Urinary bladder (tissue), 4 donors: ENCODE data around the gene CYRIA. TPM values are rescaled to one million over a fixed set of nuclear protein-coding genes. Genes with fewer than 3 reads are reported as not detected.

Source experiments
- DNase-seq: peaks from one replicate; pipeline ENCODE4 v3.0.0-alpha.2; 2015; ENCODE audit errors: extremely low spot score
- H3K27ac ChIP-seq: one replicate; pipeline ENCODE4 v1.5.1; 2013; ENCODE audit warnings: low read depth, mild to moderate bottlenecking, moderate library complexity
- H3K36me3 ChIP-seq: one replicate; pipeline ENCODE4 v1.6.1; 2013; ENCODE audit warnings: mild to moderate bottlenecking, moderate library complexity; ENCODE audit not compliant: insufficient read depth
- H3K4me1 ChIP-seq: one replicate; pipeline ENCODE4 v1.6.1; 2013; ENCODE audit warnings: mild to moderate bottlenecking, moderate library complexity; ENCODE audit not compliant: insufficient read depth
- H3K4me3 ChIP-seq: one replicate; pipeline ENCODE4 v1.5.1; 2013; ENCODE audit warnings: low read depth, low read length
- WGBS: extraction: QIAGEN DNeasy Blood & Tissue Kit; methylation state at CpG from one replicate; pipeline ENCODE4 v1.1.7; 2013; 5-methylcytosine and 5-hydroxymethylcytosine counted together
- polyA plus RNA-seq: library from polyadenylated mRNA; stranded (reverse); fragments of 200-250 nt; gene quantifications from one replicate; pipeline ENCODE4 v1.2.3, GENCODE V29; 2013
- total RNA-seq: library from RNA; depleted of rRNA; stranded (reverse); fragments of >200 nt; gene quantifications from one replicate; pipeline ENCODE4 v1.2.3, GENCODE V29; 2014
- donor health status: healthy with polysubstance abuse.
- donor health status: healthy.

CYRIA gene
- total and polyA plus RNA-seq, 2 donors, result 7.9 to 10.5 TPM

- WGBS, result 52% methylated on average over 1 of the region's 1 CpG
- Histone ChIP-seq H3K4me3 (no peak overlapping the region), H3K4me1 (peaks cover 2% of the 10 kb centered on the region), H3K36me3 (no peaks in the 10 kb centered on the region), H3K27ac (no peak overlapping the region)
- DNase-seq, result no peak
Observed at GRCh38 chr2:16624436-16624780, 41.2 kb downstream of the CYRIA start.

- Histone ChIP-seq H3K36me3 (no peaks in the 10 kb centered on the region), H3K27ac (no peak overlapping the region), H3K4me3 (no peak overlapping the region), H3K4me1 (peaks cover 2% of the 10 kb centered on the region)
- 75% methylated on average over 5 of the region's 5 CpGs for WGBS
- DNase-seq, result no peak
Observed at GRCh38 chr2:16623564-16624435, 41.8 kb downstream of the CYRIA start.

- Histone ChIP-seq H3K36me3 (no peaks in the 10 kb centered on the region), H3K4me1 (peaks cover 2% of the 10 kb centered on the region)
Observed at GRCh38 chr2:16623031-16623430, 42.6 kb downstream of the CYRIA start.

GRCh38 chr2:16622399-16622968 is 43.1 kb downstream of the CYRIA start:
- WGBS, result 79% methylated on average over 4 of the region's 4 CpGs
- no peaks in the 10 kb centered on the region for H3K36me3 ChIP-seq
- peaks cover 2% of the 10 kb centered on the region for H3K4me1 ChIP-seq
- DNase-seq, result no peak
- no peak overlapping the region for H3K4me3 ChIP-seq
- H3K27ac ChIP-seq, result no peak overlapping the region

More at GRCh38 chr2:16623031-16623430, 42.6 kb downstream of the CYRIA start:
- Histone ChIP-seq H3K27ac (no peak overlapping the region), H3K4me3 (no peak overlapping the region)
- WGBS, result 91% methylated on average over 6 of the region's 6 CpGs
- DNase-seq, result no peak

GRCh38 chr2:16621316-16621715 is 44.3 kb downstream of the CYRIA start:
- H3K27ac ChIP-seq, result no peak overlapping the region
- H3K36me3 ChIP-seq, result no peaks in the 10 kb centered on the region
- DNase-seq, result no peak
- peaks cover 2% of the 10 kb centered on the region for H3K4me1 ChIP-seq
- 81% methylated on average over 4 of the region's 4 CpGs for WGBS
- no peak overlapping the region for H3K4me3 ChIP-seq

- DNase-seq, result no peak
- Histone ChIP-seq H3K36me3 (no peaks in the 10 kb centered on the region), H3K27ac (no peak overlapping the region), H3K4me3 (no peak overlapping the region), H3K4me1 (peaks cover 2% of the 10 kb centered on the region)
- 83% methylated on average over 2 of the region's 2 CpGs for WGBS
Observed at GRCh38 chr2:16620590-16620989, 45.0 kb downstream of the CYRIA start.

- no peak for DNase-seq
- Histone ChIP-seq H3K4me1 (peaks cover 2% of the 10 kb centered on the region), H3K36me3 (no peaks in the 10 kb centered on the region), H3K27ac (no peak overlapping the region), H3K4me3 (no peak overlapping the region)
- 95% methylated on average over 5 of the region's 5 CpGs for WGBS
Observed at GRCh38 chr2:16619576-16620245, 45.9 kb downstream of the CYRIA start.

- 86% methylated on average over 8 of the region's 8 CpGs for WGBS
- H3K4me3 ChIP-seq, result no peak overlapping the region
- H3K36me3 ChIP-seq, result no peaks in the 10 kb centered on the region
- no peak for DNase-seq
- no peak overlapping the region for H3K27ac ChIP-seq
- H3K4me1 ChIP-seq, result no peaks in the 10 kb centered on the region
Observed at GRCh38 chr2:16617282-16618266, 48.1 kb downstream of the CYRIA start.
